ENCODE results near the gene HAPLN2.

GRCh38 chr1:156645666-156646065, 26.5 kb downstream of the HAPLN2 start:
- no peak for TF ChIP-seq EZH2 (IDR thresholded peaks at IDR 0.05; ENCODE audit: low read length)
- TF ChIP-seq CTCF (optimal IDR thresholded peaks at IDR 0.05 in 1 of 3, IDR thresholded peaks at IDR 0.05 in 1 of 3, conservative IDR thresholded peaks at IDR 0.05 in 1 of 3; ENCODE audit: extremely low read depth in 1 of 3, insufficient read depth in 2 of 3, low read length in 3 of 3): no peak

Measured in keratinocyte (primary cell).